K562 (cell line): ENCODE results near the gene DHX40. TPM values are rescaled to one million over a fixed set of nuclear protein-coding genes. Genes with fewer than 3 reads are reported as not detected.

ENCODE experiments used
- ESRRA ChIP-seq: fragments of 450-650 bp; IDR thresholded peaks from 2 replicates; pipeline ENCODE4 v1.6.1; 2014; ENCODE audit warnings: low read depth, mild to moderate bottlenecking, moderate library complexity, borderline replicate concordance
- HDAC2 ChIP-seq: fragments of 450-650 bp; IDR thresholded peaks from 2 replicates; pipeline ENCODE4 v1.6.1; 2016; ENCODE audit warnings: mild to moderate bottlenecking
- NFIC ChIP-seq: fragments of 450-650 bp; IDR thresholded peaks from 2 replicates; pipeline ENCODE4 v1.6.1; 2017; ENCODE audit warnings: mild to moderate bottlenecking, inconsistent platforms
- NR3C1 ChIP-seq: sonication (generic); formaldehyde crosslinking; IDR thresholded peaks from 2 replicates; pipeline ENCODE4 v1.8.1; 2022; ENCODE audit warnings: missing genetic modification reagents
- SMARCE1 ChIP-seq: fragments of 450-650 bp; IDR thresholded peaks from 2 replicates; pipeline ENCODE4 v1.7.1; 2016; ENCODE audit warnings: mild to moderate bottlenecking
- SP1 ChIP-seq: sonication (generic); formaldehyde crosslinking; IDR thresholded peaks from 2 replicates; pipeline ENCODE4 v1.8.1; 2022; ENCODE audit warnings: mild to moderate bottlenecking, missing genetic modification reagents
- TBL1XR1 ChIP-seq, 2 experiments: IDR thresholded peaks; 2 replicates each; pipeline ENCODE4 v1.6.1; 2012; ENCODE audit warnings: improper control_type of control experiment in 2 of 2, low read length in 2 of 2, mild to moderate bottlenecking in 1 of 2
- TEAD4 ChIP-seq, 2 experiments: sonication (generic) in 1 of 2; formaldehyde crosslinking in 1 of 2; IDR thresholded peaks; 2 replicates each; pipeline versions ENCODE4 v1.6.1 to v1.8.0; 2012 to 2022; ENCODE audit warnings: borderline replicate concordance in 1 of 2, inconsistent platforms in 1 of 2, low read length in 1 of 2, mild to moderate bottlenecking in 1 of 2, missing genetic modification reagents in 1 of 2
- ZC3H4 ChIP-seq: sonication (generic); formaldehyde crosslinking; IDR thresholded peaks from 2 replicates; pipeline ENCODE4 v1.9.0; 2021; ENCODE audit warnings: missing genetic modification reagents, borderline replicate concordance
- ZNF143 ChIP-seq: sonication (generic); formaldehyde crosslinking; IDR thresholded peaks from 2 replicates; pipeline ENCODE4 v1.9.0; 2022; ENCODE audit warnings: mild to moderate bottlenecking, missing genetic modification reagents
- ZNF174 ChIP-seq: fragments of 250-450 bp; sonication (Bioruptor Pico); IDR thresholded peaks from 2 replicates; pipeline ENCODE4 v1.4.0; 2020; ENCODE audit warnings: mild to moderate bottlenecking
- ZNF551 ChIP-seq: fragments of 250-450 bp; sonication (Bioruptor Pico); IDR thresholded peaks from 2 replicates; pipeline ENCODE4 v1.5.0; 2021; ENCODE audit warnings: mild to moderate bottlenecking, moderate library complexity
- ZNF75A ChIP-seq: fragments of 450-650 bp; formaldehyde crosslinking; IDR thresholded peaks from 2 replicates; pipeline ENCODE4 v1.4.0; 2020; ENCODE audit warnings: mild to moderate bottlenecking
- ZNF785 ChIP-seq: fragments of 250-450 bp; sonication (Bioruptor Pico); IDR thresholded peaks from 2 replicates; pipeline ENCODE4 v1.4.0; 2020; ENCODE audit warnings: mild to moderate bottlenecking
- polyA plus RNA-seq, 8 experiments: library from polyadenylated mRNA; depleted of rRNA in 4 of 8; stranded (reverse) in 5 of 8; unstranded in 3 of 8; fragments of >200 nt; fragmentation: Nextera tagmentation in 2 of 8; fragmentation: Illumina TruSeq in 1 of 8; extraction: Ambion mirVana in 2 of 8; extraction: Trizol in 1 of 8; gene quantifications; 2 replicates each; pipeline versions ENCODE4 v1.2.1 to v1.2.3, GENCODE V29; 2011 to 2014; ENCODE audit warnings: inconsistent platforms in 1 of 8, missing spikeins in 1 of 8
- total RNA-seq, 7 experiments: library from RNA; depleted of rRNA in 6 of 7; stranded (reverse); fragments of >200 nt in 6 of 7; fragmentation: Illumina TruSeq in 2 of 7; extraction: Trizol in 2 of 7; gene quantifications; 2 replicates each; pipeline versions ENCODE4 v1.2.1 to v1.2.3, GENCODE V29; 2011 to 2021; ENCODE audit warnings: low replicate concordance in 1 of 7
- TF ChIP-seq, protein P1 (sequence below): fragments of 450-650 bp; IDR thresholded peaks from 2 replicates; pipeline ENCODE4 v1.6.1; 2016
- TF ChIP-seq, protein P2 (sequence below): IDR thresholded peaks from 2 replicates; pipeline ENCODE4 v1.6.1; 2012; ENCODE audit warnings: low read depth, low read length, improper control_type of control experiment, borderline replicate concordance
- TF ChIP-seq, protein P3 (sequence below): sonication (generic); formaldehyde crosslinking; IDR thresholded peaks from 2 replicates; pipeline ENCODE4 v1.8.0; 2023; ENCODE audit warnings: missing genetic modification reagents, mild to moderate bottlenecking, borderline replicate concordance
- TF ChIP-seq, protein P4 (sequence below): fragments of 450-650 bp; formaldehyde crosslinking; IDR thresholded peaks from 2 replicates; pipeline ENCODE4 v1.4.0; 2020; ENCODE audit warnings: mild to moderate bottlenecking, moderate library complexity

The DHX40 gene
- total and polyA plus RNA-seq, 9 of the 15 experiments (the other 6 are each of a cell fraction or from before 2014, with no cell fraction given) = 7.2 to 38.6 (median 18.7) TPM

DNA sequence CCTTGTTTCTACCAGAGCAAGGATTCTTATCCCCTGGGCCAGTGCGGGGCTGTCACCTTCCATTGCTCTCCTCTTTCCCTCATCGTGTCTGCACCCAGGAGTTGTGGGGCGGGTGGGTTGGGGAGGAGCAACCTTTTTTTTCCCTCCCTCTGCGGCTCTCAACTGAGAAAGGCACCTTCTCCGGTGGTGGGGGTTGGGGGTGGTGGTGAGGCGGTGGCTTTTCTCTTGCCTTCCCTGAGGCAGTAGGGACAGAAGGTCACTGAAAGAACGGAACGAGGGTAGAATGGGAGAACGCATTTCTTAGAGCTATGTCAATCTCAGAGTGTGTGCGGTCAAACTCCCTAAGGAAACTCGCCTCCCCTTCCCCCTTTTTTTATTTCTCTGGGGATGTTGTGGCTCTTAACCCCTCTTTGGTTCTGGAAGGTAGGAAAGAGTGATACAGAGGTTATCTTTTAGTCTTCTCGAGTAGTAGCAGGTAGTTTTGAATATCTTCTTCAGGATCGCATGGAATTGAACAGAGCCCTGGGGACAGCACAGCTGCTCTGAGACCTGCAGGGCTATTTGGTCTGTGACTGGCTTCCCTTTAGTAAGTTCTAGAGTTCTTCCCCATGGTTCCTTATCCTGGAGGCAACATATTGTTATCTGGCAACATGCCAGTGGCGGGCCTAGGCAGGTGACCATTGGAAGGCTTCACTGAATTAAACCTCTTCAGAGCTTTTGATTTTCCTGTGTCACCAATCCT, 55.3 kb downstream of the DHX40 start (continued):
- TF ChIP-seq ESRRA = no peak
- TF ChIP-seq ZNF75A (CRISPR knock-in tag) = no peak
- TF ChIP-seq TBL1XR1 (IDR thresholded peaks at IDR 0.05; ENCODE audit: low read length in 2 of 2) = no peak
- no peak for TF ChIP-seq ZNF785 (CRISPR knock-in tag)
- TF ChIP-seq SP1 (CRISPR knock-in tag) = 0 out of 2 replicates have a peak, but pooled peaks have one; percentile 50
- TF ChIP-seq, protein P1, sequence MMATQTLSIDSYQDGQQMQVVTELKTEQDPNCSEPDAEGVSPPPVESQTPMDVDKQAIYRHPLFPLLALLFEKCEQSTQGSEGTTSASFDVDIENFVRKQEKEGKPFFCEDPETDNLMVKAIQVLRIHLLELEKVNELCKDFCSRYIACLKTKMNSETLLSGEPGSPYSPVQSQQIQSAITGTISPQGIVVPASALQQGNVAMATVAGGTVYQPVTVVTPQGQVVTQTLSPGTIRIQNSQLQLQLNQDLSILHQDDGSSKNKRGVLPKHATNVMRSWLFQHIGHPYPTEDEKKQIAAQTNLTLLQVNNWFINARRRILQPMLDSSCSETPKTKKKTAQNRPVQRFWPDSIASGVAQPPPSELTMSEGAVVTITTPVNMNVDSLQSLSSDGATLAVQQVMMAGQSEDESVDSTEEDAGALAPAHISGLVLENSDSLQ = no peak
- TF ChIP-seq ZNF143 (CRISPR knock-in tag) = no peak
- TF ChIP-seq, protein P2, sequence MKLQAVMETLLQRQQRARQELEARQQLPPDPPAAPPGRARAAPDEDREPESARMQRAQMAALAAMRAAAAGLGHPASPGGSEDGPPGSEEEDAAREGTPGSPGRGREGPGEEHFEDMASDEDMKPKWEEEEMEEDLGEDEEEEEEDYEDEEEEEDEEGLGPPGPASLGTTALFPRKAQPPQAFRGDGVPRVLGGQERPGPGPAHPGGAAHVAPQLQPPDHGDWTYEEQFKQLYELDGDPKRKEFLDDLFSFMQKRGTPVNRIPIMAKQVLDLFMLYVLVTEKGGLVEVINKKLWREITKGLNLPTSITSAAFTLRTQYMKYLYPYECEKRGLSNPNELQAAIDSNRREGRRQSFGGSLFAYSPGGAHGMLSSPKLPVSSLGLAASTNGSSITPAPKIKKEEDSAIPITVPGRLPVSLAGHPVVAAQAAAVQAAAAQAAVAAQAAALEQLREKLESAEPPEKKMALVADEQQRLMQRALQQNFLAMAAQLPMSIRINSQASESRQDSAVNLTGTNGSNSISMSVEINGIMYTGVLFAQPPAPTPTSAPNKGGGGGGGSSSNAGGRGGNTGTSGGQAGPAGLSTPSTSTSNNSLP = no peak
- no peak for TF ChIP-seq ZNF174
- peak; percentile 47 for TF ChIP-seq TEAD4 (IDR thresholded peaks at IDR 0.05; ENCODE audit: low read length)
- no peak for TF ChIP-seq TEAD4 (CRISPR knock-in tag; IDR thresholded peaks at IDR 0.05; ENCODE audit: borderline replicate concordance)
- TF ChIP-seq, protein P3, sequence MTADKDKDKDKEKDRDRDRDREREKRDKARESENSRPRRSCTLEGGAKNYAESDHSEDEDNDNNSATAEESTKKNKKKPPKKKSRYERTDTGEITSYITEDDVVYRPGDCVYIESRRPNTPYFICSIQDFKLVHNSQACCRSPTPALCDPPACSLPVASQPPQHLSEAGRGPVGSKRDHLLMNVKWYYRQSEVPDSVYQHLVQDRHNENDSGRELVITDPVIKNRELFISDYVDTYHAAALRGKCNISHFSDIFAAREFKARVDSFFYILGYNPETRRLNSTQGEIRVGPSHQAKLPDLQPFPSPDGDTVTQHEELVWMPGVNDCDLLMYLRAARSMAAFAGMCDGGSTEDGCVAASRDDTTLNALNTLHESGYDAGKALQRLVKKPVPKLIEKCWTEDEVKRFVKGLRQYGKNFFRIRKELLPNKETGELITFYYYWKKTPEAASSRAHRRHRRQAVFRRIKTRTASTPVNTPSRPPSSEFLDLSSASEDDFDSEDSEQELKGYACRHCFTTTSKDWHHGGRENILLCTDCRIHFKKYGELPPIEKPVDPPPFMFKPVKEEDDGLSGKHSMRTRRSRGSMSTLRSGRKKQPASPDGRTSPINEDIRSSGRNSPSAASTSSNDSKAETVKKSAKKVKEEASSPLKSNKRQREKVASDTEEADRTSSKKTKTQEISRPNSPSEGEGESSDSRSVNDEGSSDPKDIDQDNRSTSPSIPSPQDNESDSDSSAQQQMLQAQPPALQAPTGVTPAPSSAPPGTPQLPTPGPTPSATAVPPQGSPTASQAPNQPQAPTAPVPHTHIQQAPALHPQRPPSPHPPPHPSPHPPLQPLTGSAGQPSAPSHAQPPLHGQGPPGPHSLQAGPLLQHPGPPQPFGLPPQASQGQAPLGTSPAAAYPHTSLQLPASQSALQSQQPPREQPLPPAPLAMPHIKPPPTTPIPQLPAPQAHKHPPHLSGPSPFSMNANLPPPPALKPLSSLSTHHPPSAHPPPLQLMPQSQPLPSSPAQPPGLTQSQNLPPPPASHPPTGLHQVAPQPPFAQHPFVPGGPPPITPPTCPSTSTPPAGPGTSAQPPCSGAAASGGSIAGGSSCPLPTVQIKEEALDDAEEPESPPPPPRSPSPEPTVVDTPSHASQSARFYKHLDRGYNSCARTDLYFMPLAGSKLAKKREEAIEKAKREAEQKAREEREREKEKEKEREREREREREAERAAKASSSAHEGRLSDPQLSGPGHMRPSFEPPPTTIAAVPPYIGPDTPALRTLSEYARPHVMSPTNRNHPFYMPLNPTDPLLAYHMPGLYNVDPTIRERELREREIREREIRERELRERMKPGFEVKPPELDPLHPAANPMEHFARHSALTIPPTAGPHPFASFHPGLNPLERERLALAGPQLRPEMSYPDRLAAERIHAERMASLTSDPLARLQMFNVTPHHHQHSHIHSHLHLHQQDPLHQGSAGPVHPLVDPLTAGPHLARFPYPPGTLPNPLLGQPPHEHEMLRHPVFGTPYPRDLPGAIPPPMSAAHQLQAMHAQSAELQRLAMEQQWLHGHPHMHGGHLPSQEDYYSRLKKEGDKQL (CRISPR knock-in tag) = no peak
- peak; percentile 100 for TF ChIP-seq NFIC
- TF ChIP-seq HDAC2 = 0 out of 2 replicates have a peak, but pooled peaks have one; percentile 47
- 0 out of 2 replicates have a peak, but pooled peaks have one; percentile 17 for TF ChIP-seq SMARCE1
- no peak for TF ChIP-seq NR3C1 (CRISPR knock-in tag)
- TF ChIP-seq, protein P4, sequence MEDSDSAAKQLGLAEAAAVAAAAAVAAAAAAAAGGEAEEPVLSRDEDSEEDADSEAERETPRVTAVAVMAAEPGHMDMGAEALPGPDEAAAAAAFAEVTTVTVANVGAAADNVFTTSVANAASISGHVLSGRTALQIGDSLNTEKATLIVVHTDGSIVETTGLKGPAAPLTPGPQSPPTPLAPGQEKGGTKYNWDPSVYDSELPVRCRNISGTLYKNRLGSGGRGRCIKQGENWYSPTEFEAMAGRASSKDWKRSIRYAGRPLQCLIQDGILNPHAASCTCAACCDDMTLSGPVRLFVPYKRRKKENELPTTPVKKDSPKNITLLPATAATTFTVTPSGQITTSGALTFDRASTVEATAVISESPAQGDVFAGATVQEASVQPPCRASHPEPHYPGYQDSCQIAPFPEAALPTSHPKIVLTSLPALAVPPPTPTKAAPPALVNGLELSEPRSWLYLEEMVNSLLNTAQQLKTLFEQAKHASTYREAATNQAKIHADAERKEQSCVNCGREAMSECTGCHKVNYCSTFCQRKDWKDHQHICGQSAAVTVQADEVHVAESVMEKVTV = no peak
- no peak for TF ChIP-seq ZNF551 (CRISPR knock-in tag)
- TF ChIP-seq ZC3H4 = no peak
